HG03139 (cell line): ENCODE data around the gene MAGEF1.

Experiments used
- ATAC-seq: cut with Tn5 transposase; IDR thresholded peaks from one replicate; pipeline ENCODE4 v1.9.1; 2021; ENCODE audit not compliant: unreplicated experiment

The MAGEF1 gene

DNA sequence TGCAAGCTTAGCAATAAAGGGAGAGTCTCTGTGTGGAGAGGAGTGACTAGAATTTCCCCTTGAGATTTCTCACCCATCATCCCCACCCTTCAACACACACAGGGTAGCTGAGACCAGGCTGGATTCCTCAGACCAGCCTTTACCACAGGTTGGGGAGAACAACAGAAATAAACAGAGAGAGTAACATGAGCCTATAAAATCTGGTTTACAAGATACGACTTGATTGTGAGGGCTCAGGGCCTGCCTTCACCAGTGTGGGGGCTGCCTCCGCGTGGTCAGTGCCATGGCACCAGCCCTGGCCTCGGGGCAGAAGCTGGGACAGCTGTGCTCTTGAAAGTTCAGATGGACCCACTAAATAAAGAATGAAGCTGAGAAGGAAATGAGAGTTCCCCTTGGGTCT, 14.6 kb upstream of the MAGEF1 start:
- no peak for ATAC-seq

DNA sequence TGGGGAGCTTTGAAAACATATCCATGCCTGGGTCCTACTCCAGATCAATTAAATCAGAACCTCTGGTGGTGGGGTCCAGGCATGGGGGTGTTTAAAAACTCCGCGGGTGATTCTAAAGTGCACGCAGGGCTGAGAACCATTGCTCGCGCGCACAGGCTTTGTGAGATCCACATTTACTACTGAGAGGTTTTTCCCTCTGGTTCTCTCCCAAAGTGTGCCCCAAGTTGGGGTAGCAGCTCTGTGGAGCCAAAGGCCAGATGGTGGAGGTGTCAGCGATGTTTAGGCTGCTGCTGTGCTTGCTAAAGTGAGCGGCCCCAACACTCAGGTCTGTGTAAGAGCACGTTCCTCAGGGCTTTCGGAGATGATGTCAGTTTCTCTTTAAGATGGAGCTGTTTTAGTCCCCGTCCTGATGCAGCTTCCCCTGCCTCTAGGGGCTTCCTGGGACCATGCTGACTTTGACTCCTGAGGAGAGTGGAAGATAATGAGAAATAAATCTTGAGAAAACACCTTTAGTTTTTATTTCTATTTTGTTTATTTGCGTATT, 13.4 kb upstream of the MAGEF1 start:
- ATAC-seq: no peak

DNA sequence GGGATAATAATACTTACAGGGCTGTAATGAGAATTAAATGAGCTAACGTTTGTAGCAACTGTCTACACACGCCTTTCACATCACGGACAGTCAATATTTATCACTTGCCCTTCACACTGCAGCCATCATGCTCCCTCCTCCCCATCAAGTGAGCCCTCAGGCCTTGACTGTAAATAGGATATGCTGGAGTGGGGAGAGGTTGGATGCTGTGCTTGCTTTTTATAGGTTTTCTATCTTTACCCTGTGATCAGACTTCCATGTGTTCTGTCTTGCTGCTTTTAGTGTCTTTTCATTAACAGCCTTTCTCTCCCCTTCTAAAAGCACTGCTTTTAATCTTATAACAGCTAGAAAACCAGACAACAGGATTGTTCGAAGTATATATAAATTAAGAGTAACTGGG, 12.8 kb upstream of the MAGEF1 start:
- ATAC-seq: no peak

DNA sequence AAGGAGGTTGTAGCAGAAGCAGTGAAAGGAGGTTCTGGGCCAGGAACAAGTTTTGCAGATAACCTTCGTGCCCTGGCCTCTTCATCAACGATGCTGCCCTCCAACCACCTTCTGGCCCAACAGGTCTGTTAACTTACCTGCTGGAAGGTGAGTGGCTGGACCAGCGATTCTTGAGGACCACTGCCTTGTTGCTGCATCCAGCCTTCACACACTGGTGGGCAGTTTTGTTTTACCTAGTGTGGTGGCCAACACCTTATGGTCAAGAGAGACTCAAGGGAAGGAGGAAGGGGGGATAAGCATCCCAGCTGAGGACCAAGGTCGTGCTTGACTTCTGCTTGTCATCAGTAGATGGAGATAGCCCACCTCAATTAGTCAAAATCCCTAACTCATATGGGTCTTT, 7.8 kb upstream of the MAGEF1 start:
- ATAC-seq: no peak

DNA sequence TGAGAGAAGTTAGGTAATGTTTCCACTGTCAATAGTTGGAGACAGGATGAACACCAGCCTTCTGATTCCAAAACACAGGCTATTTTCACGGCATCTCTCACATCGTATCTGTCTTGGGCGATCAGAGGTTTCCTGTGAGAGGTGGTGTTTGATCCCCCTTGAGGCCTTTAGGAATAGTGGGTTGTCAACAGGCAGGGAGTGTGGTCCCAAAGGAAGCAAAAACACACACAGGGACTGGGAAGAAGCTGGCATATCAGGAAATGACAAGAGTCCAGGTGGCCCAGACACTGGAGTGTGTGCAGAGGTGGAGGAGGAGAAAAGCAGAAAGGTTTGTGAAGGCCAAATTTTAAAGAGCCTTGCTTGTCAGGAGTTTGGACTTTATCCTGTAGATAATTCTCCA, 6.6 kb upstream of the MAGEF1 start:
- ATAC-seq: no peak

DNA sequence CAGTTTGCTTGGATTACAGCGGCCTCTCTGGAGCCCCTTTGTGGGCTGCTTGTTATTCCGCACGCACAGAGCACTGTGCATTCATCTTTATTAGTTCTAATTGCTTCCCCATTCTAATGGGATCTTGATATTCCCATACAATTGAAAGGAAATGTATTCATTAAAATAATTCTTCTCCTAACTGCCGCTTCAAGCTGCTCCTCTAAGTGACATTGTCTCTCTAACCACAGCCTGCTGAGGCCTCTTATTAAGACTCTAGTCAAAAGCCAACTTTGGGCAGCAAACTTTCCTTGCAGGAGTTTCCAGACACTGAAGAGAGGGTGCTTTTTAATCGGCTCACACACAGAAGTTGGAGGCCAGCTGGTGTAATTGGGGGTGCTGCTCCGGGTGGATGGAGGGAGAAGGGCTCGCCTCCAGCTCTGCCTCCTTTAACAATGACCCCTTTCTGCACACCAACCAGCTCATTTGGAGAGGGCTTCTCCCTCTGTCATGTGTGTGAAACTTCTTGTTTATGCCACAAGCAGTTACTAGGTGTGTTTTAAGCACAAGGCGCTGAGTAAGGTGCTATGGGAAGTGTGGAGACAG, 5.6 kb upstream of the MAGEF1 start:
- ATAC-seq: no peak

DNA sequence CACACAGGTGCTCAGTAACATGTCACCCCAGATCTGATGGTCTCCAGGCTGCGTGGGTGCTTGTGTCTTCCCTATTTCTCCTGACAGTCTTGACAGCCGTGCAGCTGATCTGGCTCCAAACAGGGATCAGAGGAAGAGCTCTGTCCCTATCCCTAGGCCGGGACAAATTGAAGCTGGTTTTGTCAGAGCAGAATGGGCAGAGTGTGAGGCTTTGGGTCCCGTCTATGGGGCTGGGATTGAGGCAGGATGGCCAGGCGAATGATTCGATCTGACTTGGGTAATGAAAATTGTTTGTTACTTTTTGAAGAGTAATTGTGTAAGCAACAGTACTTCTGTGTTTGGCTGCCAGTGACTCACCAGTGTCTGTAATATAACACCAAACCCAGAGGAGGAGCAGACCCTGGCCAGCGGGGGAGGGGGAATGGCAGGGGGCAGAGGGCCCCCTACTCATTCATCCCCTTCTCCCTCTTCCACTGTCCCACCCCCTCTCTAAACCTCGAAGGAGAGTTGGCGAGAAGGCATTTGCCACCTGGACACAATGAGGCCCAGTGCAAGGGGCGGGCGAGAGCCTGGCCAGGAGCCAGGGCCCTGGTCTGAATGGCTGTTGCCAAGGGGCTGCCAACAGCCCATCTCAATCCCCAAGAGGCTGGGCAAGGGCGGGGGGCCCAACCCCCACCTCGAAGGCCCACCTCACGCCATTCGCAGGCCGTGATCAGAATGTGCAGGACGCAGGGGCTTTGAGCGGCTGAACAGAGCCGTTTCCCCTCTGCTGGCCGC, 4.9 kb upstream of the MAGEF1 start:
- no peak for ATAC-seq

DNA sequence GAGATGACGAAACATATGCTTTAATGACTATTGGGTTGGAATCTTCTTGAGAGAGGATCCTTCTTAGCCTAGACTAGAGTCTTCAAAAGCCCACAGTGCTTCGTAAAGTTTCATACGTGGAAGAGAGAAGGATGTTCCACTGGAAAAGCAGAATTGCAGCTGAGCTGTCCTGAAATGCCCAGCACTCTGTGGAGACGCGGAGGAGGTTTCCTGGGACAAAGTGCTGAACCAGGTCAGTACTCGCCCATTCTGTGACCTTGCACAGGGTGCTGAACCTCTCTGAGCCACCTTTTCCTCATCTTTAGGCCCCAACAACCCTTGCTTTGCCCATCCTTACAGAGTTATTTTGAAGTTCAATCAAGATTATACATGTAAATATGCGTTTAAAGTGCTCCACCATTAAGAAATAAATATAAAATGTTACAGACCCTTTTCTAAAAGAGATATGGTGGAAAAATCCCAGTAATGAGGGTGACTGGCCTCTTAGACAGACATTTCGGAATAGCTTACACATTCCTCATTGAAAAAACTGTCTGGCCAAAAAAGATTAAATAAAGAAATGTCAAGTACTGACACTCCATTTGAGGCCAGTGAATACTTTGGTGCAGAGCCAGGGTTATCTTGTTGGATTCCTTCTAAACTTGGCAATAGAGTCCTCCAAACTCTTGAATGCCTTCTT, 4.2 kb upstream of the MAGEF1 start:
- ATAC-seq: no peak

DNA sequence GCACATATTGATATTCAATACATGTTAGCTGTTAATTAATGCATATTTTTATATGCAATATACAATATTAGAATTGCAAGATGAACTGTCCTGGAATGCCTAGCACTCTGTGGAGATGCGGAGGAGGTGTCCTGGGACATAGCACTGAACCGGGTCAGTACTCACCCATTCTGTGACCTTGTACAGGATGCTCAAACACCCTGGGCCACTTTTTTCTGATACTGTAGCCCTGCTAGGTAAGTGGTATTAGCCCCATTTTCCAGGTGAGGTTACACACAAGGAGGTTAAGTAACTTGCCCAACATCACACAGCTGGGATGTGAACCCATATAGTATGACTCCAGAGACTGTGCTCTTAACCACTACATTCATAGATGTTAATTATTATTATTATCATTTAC, 1.7 kb upstream of the MAGEF1 start:
- ATAC-seq: no peak

DNA sequence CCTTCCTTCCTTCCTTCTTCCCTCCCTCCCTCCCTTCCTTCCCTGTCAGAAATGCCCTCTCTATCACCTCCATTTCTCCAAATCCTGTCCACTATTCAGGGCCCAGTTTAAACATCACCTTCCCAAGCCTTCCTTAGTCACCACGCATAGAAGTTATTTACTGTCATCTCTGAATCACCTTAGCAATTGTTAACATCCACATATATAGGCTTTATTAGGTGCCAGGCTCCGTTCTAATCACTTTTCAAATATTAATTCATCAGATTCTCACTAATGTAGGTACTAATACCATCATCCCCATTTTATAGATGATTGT, 1.1 kb upstream of the MAGEF1 start:
- ATAC-seq: no peak

DNA sequence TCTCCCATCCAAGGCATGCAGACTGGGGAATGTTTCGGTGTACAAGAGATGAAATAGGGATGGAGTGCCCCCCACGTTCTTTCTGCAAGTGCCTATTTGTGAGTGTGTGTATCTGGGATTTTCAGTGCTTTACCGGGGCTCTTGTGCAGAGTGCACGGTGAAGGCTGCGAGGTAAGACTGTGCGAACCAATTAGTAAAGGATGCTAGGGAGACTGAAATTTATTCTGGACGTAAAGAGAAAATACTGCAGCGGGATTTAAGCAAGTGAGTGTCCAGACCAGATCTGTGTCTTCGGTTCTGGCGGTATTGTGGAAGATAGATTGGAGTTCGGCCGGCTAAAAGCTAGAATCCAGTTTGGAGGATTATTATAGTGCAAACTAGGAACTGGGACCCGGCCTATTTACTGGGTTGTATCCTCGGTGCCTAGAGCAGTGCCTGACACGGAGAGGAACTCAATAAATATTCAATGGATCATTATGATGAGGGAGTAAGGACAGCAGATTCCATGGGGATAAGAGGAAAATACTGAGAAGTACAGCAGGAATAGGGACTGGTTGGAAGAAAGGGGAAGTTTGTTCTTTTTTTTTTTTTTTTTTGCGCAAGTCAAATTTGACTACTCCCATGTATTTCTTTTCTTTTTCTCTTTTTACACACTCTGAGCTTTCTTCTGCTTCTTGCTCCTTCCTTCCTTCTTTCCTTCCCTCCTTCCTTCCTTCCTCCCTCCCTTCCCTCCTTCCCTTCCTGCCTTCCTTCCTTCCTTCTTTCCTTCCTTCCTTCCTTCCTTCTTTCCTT, 580 bp upstream of the MAGEF1 start:
- peak; percentile 6 for ATAC-seq

DNA sequence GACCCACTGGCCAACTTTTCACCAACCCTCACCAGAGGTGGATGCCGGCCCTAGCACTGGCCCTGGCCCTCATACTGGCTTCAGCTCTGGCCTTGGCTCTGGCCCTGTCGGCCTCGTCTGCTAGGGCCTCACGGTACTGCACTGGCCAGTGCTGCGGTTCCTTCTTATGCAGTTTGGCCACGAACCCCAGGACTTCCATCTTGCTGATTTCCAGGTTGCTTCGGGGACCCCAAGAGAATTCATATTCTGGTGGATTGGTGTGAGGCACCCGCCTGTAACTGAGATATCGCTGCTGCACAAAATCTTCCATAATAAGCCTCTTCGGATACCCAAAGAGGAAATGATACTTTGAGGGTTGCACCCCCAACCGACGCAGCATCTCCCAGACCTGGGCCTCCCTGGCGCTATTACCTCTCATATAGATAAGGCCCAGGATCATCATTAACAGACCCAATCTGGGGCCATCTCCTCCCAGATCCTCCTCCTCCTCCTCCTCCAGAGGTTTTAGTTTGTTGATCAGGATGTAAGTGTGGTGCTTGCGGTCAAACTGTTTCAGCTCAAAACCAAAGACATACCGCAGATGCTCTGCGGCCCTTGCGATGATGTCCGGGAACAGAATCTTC, 883 bp downstream of the MAGEF1 start:
- peak; percentile 36 for ATAC-seq

DNA sequence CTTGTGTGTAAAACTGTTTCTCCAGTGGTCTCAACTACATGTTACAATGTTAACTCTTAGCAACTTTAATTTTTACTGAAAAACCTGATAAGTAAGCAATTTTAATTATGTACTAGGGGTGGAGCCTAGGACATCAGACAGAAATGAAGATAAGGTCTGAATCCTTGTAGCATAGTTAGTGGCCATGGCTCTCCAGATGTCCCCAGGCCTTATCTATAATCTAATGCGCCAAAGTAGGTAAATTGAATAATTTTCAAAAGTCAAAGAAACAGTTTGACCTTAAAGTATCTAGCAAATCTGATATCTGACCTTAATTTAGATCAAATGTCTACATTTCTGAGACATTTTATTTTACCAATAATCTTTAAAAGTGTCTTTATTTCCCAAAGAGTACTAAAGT, 8.2 kb downstream of the MAGEF1 start:
- no peak for ATAC-seq

DNA sequence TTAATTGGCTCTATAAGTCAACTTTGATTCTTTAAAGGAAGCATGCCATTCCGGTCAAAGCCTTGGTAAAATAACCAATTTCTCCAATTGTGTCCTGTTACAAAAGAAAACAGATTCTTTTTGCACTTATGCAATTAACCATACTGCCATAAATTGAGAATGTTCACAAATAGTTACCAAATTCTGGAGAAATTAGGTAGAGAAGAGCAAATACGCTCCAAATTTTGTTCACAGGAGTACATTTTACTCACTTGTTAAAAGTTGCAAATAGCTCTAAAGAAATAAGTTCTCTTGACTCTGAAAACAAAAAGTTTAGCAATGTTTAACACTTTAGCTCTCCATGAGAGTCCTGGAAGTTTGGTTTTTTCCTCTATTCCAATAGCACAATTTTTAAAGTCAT, 11.1 kb downstream of the MAGEF1 start:
- no peak for ATAC-seq

DNA sequence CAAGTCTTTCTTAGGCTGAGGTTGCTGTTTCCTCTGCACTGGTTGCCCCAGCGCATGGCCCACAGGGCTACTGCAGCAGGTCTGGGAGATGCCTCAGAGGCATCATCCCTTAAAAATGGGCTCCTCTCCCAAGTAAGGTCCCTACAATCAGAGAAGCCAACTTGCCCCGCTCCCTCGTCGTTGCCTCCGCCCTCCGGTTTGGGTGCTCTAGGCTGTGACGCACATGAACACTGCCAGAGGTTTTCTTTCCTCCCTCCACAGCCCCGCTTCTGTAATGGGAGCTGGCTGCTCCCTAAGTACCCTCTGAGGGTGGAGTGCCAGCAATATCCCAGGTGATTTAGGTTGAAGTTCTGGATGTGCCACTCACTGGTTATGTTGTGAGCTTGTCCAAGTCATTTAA, 14.0 kb downstream of the MAGEF1 start:
- ATAC-seq: no peak

DNA sequence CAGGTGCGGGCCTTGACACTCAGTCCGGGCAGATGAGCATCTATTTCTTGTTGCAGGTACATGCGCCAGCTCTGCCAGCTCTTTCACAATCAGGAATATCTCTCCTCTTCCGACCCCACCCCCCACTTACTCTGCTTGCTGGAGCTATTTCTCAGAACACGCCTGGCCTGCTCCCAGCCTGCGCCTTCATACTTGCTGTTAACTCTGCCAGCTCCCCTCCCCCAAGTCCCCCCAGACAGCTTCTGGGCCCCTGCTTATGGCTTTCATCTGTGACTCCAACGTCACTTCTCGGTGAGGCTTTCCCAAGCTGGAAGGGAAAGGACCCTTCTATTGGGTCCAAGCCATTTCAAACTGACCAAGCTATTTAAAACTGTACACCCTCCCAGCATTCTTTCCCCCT, 15.2 kb downstream of the MAGEF1 start:
- ATAC-seq: no peak

DNA sequence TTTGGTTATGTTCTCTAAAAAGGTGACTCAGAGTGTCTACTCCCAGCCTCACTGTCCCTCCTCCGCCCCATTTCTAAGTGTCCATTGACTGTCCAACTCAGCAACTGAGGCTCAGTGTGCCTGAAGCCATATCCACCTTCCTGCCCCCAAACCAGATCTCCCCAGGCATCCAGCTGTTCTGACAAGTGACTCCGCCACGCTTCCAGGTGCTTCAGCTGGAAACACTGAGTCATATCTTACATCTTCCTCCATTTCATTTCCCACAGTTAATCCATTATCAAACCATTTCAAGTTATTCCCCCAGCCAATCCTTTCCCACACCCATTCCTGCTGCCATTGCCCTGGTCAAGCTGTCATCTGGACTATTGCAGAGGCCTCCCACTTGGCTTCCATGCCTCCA, 17.1 kb downstream of the MAGEF1 start:
- ATAC-seq: no peak

DNA sequence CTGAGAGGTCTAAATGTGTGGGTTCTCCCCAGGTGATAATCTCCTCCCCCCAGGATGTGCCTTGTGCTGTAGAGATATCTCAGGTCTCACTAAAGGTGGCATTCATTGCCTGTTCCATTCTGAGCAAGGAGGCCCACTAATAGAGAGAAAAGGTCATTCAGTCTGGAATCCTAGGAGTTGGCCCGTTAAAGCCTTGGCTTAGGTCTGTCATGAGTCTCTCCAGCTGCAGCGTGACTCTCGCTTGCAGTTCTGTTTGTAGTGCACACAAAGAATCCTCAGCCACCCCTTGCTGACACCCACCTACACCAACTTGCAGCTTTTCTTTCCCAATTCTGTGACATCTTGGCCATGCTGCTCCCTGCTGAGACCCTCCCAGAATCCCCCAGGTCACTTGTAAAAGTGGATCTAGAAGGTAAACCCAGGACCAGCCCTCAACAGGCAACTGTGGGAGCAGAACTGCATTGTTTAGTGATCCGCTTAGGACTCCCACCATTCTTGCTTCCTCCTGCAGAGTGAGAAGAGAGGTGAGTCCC, 17.7 kb downstream of the MAGEF1 start:
- no peak for ATAC-seq

DNA sequence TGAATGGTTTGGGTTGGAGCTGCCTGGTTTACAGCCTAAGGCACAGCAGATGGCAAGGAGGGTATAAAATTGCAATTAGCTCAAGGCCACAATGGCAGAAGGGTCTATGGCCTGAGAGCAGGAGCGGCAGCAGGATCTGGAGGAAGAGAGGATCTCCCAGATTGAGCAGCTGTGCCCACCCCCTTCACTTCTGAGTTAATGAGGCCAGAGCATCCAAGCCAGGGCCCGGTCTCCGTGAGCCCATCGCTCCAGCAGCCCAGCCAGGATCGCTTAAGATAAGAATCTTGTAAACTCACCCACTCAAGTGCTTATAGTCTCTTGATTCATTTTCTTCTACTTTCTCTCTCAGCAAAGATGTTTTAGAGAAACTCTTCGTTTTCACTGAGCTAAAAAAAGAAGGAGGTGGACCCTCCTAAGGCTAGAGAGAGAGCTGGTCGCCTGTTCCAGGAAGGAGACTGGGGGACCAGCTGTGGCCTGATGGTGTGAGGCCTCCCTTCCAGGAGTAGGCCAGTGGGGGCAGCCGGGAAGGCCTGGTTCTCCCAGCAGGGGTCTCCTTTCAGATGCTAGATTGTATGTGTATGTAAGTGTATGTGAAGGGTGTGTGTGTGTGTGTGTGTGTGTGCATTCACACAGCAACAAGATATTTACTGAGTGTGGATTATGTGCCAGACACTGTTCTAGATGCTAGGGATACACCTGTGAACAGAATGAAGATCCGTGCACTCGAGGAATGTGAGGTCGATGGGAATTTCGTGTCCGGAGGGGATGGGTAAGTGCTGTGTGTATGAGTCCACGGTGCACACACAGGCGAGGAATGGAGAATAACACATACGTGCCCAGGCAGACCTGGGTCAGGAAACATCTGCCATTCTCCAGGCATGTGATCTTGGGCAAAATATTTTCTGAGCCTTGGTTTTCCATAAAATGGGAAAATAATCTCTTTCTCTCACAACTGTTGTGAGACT, 18.6 kb downstream of the MAGEF1 start:
- no peak for ATAC-seq
